OCI-LY1 (cell line): Measurements from ENCODE around the gene STMND1.
"Not testable (repeated sequence)": the region's sequence is repeated elsewhere in the genome, so short reads cannot be mapped to it uniquely, and the experiment has no call there.

Source experiments
- EZH2 ChIP-seq: fragments of 200-600 bp; sonication (generic), shearing (Covaris generic); IDR thresholded peaks from 2 replicates; pipeline ENCODE4 v1.8.0; 2017; ENCODE audit warnings: borderline replicate concordance, mixed run types, mild to moderate bottlenecking, antibody characterized with exemption, low read length, moderate library complexity, mixed read lengths
- TF ChIP-seq, protein P1 (sequence below): fragments of 200-600 bp; sonication (generic), shearing (Covaris generic); IDR thresholded peaks from 2 replicates; pipeline ENCODE4 v1.5.1; 2017; ENCODE audit warnings: mild to moderate bottlenecking, antibody characterized with exemption, low read length, moderate library complexity, mixed read lengths

GRCh38 chr6:17068972-17069371 lies 32.9 kb upstream of the STMND1 start:
- TF ChIP-seq, protein P1, sequence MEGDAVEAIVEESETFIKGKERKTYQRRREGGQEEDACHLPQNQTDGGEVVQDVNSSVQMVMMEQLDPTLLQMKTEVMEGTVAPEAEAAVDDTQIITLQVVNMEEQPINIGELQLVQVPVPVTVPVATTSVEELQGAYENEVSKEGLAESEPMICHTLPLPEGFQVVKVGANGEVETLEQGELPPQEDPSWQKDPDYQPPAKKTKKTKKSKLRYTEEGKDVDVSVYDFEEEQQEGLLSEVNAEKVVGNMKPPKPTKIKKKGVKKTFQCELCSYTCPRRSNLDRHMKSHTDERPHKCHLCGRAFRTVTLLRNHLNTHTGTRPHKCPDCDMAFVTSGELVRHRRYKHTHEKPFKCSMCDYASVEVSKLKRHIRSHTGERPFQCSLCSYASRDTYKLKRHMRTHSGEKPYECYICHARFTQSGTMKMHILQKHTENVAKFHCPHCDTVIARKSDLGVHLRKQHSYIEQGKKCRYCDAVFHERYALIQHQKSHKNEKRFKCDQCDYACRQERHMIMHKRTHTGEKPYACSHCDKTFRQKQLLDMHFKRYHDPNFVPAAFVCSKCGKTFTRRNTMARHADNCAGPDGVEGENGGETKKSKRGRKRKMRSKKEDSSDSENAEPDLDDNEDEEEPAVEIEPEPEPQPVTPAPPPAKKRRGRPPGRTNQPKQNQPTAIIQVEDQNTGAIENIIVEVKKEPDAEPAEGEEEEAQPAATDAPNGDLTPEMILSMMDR: not testable (repeated sequence)
- not testable (repeated sequence) for TF ChIP-seq EZH2
